ENCODE data around the gene WBP2NL.

WBP2NL gene

DNA sequence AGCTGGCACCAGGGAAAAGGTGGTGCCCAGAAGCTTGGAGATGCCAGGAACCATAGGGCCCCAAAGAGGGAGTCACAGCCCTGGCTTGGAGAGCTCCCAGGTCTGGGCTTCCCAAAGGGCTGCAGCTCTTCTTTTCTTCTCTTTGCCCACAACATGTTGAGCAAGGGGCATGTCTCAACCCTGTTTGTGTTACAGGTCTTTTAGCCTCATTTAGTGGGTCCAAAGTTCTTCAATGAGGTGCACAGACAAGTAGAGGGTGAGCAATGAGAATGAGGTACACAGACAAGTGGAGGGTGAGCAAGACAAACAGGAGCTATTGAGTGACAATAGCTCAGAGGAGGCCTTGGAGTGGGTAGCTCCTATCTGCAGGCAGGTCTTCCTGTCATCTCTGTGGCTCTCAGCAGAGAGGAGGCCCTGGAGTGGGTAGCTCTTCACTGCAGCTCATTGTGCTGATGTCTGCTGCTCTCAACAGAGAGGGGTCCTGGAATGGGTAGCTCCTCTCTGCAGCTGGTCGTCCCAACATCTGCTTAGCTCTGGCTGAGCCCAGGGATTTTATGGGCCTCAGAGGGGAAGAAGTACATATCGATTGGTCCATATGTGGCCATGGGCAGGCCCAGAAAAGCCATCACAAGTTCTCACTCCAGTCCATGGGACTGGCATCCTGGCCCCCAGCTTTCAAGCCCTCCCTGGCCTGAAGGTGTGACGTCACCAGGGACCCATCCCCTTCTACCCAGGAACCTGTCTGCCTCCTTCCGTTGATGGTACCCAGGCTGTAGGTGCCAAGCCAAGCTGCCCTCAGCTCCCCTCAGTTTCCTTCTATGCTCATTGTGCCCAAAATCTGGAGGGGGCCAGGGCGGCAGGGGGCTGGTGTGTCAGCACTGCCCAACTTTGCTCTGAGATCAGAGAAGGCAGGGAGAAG, 34.9 kb downstream of the WBP2NL start:
- Histone ChIP-seq H3K4me1 (ENCODE audit: control insufficient read depth, insufficient read depth, low read length) (no peaks in the 10 kb centered on the region), H3K27ac (ENCODE audit: low read depth, low read length) (no peak overlapping the region), H3K9ac (ENCODE audit: low read length) (no peak overlapping the region), H3K4me3 (ENCODE audit: low read depth, low read length) (no peak overlapping the region), H3K27me3 (ENCODE audit: control insufficient read depth, insufficient read depth, low read length) (0 out of 2 replicates have a peak, but pooled peaks cover 2% of the 10 kb centered on the region), H3K9me3 (ENCODE audit: control insufficient read depth, insufficient read depth, low read depth, low read length) (peaks cover 16% of the 10 kb centered on the region), H3K36me3 (ENCODE audit: control insufficient read depth, insufficient read depth, low read length) (no peaks in the 10 kb centered on the region)

DNA sequence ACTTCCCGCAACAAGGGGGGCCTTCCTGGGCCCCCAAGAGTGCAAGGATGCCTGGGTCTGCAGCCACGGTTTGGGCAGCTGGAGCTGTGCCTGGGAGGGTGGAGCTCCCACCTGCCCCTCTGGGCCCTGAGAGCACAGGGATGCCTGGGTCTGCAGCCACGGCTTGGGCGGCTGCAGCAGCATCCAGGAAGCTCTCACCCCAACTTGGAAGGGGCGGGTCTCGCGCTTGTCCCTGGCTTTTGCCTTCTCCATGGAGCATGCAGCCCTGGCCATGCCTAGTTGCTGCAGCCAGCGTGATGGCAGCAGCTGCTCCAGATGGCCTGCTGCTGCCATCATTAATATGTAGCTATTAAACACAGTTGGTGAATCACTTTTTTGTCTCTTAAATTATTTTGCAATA, 36.7 kb downstream of the WBP2NL start:
- no peak overlapping the region for H3K9ac ChIP-seq (ENCODE audit: low read length)
- H3K4me1 ChIP-seq (ENCODE audit: control insufficient read depth, insufficient read depth, low read length) = no peaks in the 10 kb centered on the region
- H3K9me3 ChIP-seq (ENCODE audit: control insufficient read depth, insufficient read depth, low read depth, low read length) = peaks cover 16% of the 10 kb centered on the region
- H3K4me3 ChIP-seq (ENCODE audit: low read depth, low read length) = no peak overlapping the region
- no peaks in the 10 kb centered on the region for H3K36me3 ChIP-seq (ENCODE audit: control insufficient read depth, insufficient read depth, low read length)
- no peak overlapping the region for H3K27ac ChIP-seq (ENCODE audit: low read depth, low read length)
- 0 out of 2 replicates have a peak, but pooled peaks cover 2% of the 10 kb centered on the region for H3K27me3 ChIP-seq (ENCODE audit: control insufficient read depth, insufficient read depth, low read length)

GRCh38 chr22:42039271-42039670, 40.7 kb downstream of the WBP2NL start:
- Histone ChIP-seq H3K9ac (ENCODE audit: low read length) (no peak overlapping the region), H3K9me3 (ENCODE audit: control insufficient read depth, insufficient read depth, low read depth, low read length) (peaks cover 18% of the 10 kb centered on the region), H3K4me1 (ENCODE audit: control insufficient read depth, insufficient read depth, low read length) (no peaks in the 10 kb centered on the region), H3K36me3 (ENCODE audit: control insufficient read depth, insufficient read depth, low read length) (no peaks in the 10 kb centered on the region), H3K27me3 (ENCODE audit: control insufficient read depth, insufficient read depth, low read length) (no peaks in the 10 kb centered on the region), H3K4me3 (ENCODE audit: low read depth, low read length) (no peak overlapping the region), H3K27ac (ENCODE audit: low read depth, low read length) (no peak overlapping the region)

DNA sequence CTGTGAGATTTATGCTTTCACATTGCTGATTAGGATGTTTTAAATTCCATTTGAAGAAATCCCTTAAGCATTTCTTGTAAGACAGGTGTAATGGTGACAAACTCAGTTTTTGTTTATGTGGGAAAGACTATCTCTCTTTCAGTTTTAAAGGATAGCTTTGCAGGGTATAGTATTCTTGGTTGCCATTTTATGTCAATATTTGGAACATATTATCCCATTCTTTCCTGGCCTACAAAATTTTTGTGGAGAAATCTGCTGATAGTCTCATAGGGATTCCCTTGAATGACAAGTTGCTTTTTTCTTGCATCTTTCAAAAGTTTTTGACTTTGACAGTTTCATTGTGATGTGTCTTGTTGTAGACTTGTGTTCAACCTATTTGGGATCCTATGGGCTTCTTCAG, 43.2 kb downstream of the WBP2NL start:
- Histone ChIP-seq H3K9ac (ENCODE audit: low read length) (no peak overlapping the region), H3K4me3 (ENCODE audit: low read depth, low read length) (no peak overlapping the region), H3K9me3 (ENCODE audit: control insufficient read depth, insufficient read depth, low read depth, low read length) (peaks cover 15% of the 10 kb centered on the region), H3K27me3 (ENCODE audit: control insufficient read depth, insufficient read depth, low read length) (no peaks in the 10 kb centered on the region), H3K4me1 (ENCODE audit: control insufficient read depth, insufficient read depth, low read length) (no peaks in the 10 kb centered on the region), H3K36me3 (ENCODE audit: control insufficient read depth, insufficient read depth, low read length) (no peaks in the 10 kb centered on the region), H3K27ac (ENCODE audit: low read depth, low read length) (no peak overlapping the region)

DNA sequence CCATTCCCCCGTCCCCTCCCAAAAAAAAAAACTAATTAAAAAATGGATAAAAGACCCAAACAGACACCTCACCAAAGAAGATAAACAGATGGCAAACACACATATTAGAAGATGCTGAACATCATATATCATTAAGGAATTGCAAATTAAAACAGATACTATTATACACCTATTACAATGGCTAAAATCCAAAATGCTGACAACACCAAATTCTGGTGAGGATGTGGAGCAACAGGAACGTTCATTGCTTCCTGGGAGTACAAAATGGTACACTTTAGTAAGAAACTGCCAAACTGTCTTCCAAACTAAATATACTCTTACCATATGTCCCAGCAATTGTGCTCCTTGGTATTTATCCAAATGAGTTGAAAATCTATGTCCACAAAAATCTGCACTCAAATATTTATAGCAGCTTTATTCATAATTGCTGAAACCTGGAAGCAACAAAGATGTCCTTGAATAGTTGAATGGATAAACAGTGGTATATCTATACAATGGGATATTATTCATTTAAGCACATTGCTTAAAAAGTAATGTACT, 52.1 kb downstream of the WBP2NL start:
- no peaks in the 10 kb centered on the region for H3K27me3 ChIP-seq (ENCODE audit: control insufficient read depth, insufficient read depth, low read length)
- H3K27ac ChIP-seq (ENCODE audit: low read depth, low read length) = no peak overlapping the region
- 0 out of 2 replicates have a peak, but pooled peaks cover 2% of the 10 kb centered on the region for H3K9me3 ChIP-seq (ENCODE audit: control insufficient read depth, insufficient read depth, low read depth, low read length)
- no peaks in the 10 kb centered on the region for H3K36me3 ChIP-seq (ENCODE audit: control insufficient read depth, insufficient read depth, low read length)
- H3K9ac ChIP-seq (ENCODE audit: low read length) = no peak overlapping the region
- H3K4me3 ChIP-seq (ENCODE audit: low read depth, low read length) = no peak overlapping the region
- no peaks in the 10 kb centered on the region for H3K4me1 ChIP-seq (ENCODE audit: control insufficient read depth, insufficient read depth, low read length)

DNA sequence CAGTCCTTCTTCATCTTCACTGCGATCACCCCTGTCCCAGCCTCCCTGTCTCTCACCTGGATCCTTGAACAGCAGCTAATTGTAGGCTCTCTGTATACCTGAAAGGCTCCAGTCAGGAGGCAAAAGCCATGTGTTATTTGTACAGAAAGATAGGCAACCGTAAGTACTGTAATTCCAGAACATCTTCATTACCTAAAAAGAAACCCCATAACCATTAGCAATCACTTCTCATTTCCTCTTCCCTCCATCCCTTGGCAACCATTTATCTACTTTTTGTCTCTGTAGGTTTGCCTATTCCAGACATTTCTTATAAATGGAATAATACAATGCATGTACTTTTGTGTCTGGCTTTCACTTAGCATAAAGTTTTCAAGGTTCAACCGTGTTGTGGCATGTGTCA, 54.2 kb downstream of the WBP2NL start:
- no peak overlapping the region for H3K9ac ChIP-seq (ENCODE audit: low read length)
- peaks cover 14% of the 10 kb centered on the region for H3K9me3 ChIP-seq (ENCODE audit: control insufficient read depth, insufficient read depth, low read depth, low read length)
- no peaks in the 10 kb centered on the region for H3K36me3 ChIP-seq (ENCODE audit: control insufficient read depth, insufficient read depth, low read length)
- no peak overlapping the region for H3K4me3 ChIP-seq (ENCODE audit: low read depth, low read length)
- no peaks in the 10 kb centered on the region for H3K27me3 ChIP-seq (ENCODE audit: control insufficient read depth, insufficient read depth, low read length)
- H3K4me1 ChIP-seq (ENCODE audit: control insufficient read depth, insufficient read depth, low read length) = no peaks in the 10 kb centered on the region
- H3K27ac ChIP-seq (ENCODE audit: low read depth, low read length) = no peak overlapping the region

DNA sequence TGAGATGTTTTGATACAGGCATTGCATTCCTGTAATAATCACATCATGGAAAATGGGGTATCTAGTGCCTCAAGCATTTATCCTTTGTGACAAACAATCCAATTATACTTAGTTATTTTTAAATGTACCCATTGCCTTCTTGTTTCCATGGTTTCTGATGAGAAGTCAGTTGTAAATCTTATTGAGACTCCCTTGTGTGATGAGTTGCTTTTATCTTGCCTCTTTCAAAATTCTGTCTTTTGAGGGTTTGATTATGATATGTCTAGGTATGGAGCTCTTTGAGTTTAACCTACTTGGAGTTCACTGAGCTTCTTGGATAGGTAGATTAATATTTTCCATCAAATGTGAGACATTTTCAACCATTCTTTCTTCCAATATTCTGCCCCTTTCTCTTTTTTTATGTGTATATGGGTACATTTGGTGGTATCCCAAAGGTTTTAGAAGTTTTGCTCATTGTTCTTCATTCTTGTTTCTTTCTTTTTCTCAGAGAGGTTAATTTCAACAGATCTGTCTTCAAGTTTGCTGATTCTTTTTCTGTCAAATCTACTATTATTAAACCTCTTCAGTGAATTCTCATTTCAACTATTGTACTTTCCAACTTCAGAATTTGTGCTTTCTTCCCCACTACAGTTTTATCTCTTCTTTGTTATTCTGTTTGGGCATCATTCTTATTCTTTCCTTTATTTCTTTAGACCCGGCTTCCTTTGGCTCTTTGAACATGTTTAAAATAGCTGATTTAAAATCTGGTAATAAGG, 58.3 kb downstream of the WBP2NL start:
- peaks cover 38% of the 10 kb centered on the region for H3K36me3 ChIP-seq (ENCODE audit: control insufficient read depth, insufficient read depth, low read length)
- H3K4me1 ChIP-seq (ENCODE audit: control insufficient read depth, insufficient read depth, low read length) = no peaks in the 10 kb centered on the region
- H3K9ac ChIP-seq (ENCODE audit: low read length) = no peak overlapping the region
- no peak overlapping the region for H3K4me3 ChIP-seq (ENCODE audit: low read depth, low read length)
- no peak overlapping the region for H3K27ac ChIP-seq (ENCODE audit: low read depth, low read length)
- H3K9me3 ChIP-seq (ENCODE audit: control insufficient read depth, insufficient read depth, low read depth, low read length) = peaks cover 26% of the 10 kb centered on the region
- H3K27me3 ChIP-seq (ENCODE audit: control insufficient read depth, insufficient read depth, low read length) = no peaks in the 10 kb centered on the region

DNA sequence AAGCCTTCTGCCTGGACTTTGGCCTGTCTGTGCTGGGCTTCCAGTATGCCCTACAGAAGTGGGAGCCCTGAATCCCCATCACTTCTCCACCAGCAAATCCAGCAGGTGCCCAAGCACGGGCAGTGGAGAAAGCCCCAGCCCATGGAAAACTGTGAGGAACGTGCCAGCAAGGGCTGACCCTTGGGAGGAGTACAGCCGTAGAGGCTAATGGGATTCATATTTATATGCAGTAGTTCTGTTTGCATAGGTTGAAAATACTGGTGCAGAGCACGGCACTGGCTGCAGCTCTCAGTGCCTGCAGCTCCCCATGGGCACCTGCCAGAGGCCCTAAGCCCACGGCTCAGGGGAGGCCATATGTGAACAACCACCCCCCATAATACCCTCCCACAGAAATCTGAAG, 61.9 kb downstream of the WBP2NL start:
- peaks cover 26% of the 10 kb centered on the region for H3K9me3 ChIP-seq (ENCODE audit: control insufficient read depth, insufficient read depth, low read depth, low read length)
- peaks cover 53% of the 10 kb centered on the region for H3K36me3 ChIP-seq (ENCODE audit: control insufficient read depth, insufficient read depth, low read length)
- H3K4me1 ChIP-seq (ENCODE audit: control insufficient read depth, insufficient read depth, low read length) = peaks cover 9% of the 10 kb centered on the region

GRCh38 chr22:42061041-42061440, 62.5 kb downstream of the WBP2NL start:
- peaks cover 22% of the 10 kb centered on the region for H3K9me3 ChIP-seq (ENCODE audit: control insufficient read depth, insufficient read depth, low read depth, low read length)
- H3K27ac ChIP-seq (ENCODE audit: low read depth, low read length) = no peak overlapping the region
- H3K4me3 ChIP-seq (ENCODE audit: low read depth, low read length) = no peak overlapping the region
- no peak overlapping the region for H3K9ac ChIP-seq (ENCODE audit: low read length)
- peaks cover 57% of the 10 kb centered on the region for H3K36me3 ChIP-seq (ENCODE audit: control insufficient read depth, insufficient read depth, low read length)
- no peaks in the 10 kb centered on the region for H3K27me3 ChIP-seq (ENCODE audit: control insufficient read depth, insufficient read depth, low read length)
- H3K4me1 ChIP-seq (ENCODE audit: control insufficient read depth, insufficient read depth, low read length) = peaks cover 15% of the 10 kb centered on the region

More for the DNA sequence above, 61.9 kb downstream of the WBP2NL start:
- no peak overlapping the region for H3K27ac ChIP-seq (ENCODE audit: low read depth, low read length)
- no peak overlapping the region for H3K9ac ChIP-seq (ENCODE audit: low read length)
- H3K4me3 ChIP-seq (ENCODE audit: low read depth, low read length) = no peak overlapping the region
- H3K27me3 ChIP-seq (ENCODE audit: control insufficient read depth, insufficient read depth, low read length) = no peaks in the 10 kb centered on the region

GRCh38 chr22:42062506-42063170, 64.0 kb downstream of the WBP2NL start:
- H3K9ac ChIP-seq (ENCODE audit: low read length) = no peak overlapping the region
- H3K27me3 ChIP-seq (ENCODE audit: control insufficient read depth, insufficient read depth, low read length) = no peaks in the 10 kb centered on the region
- H3K4me1 ChIP-seq (ENCODE audit: control insufficient read depth, insufficient read depth, low read length) = peaks cover 20% of the 10 kb centered on the region
- H3K4me3 ChIP-seq (ENCODE audit: low read depth, low read length) = no peak overlapping the region
- H3K27ac ChIP-seq (ENCODE audit: low read depth, low read length) = no peak overlapping the region
- H3K36me3 ChIP-seq (ENCODE audit: control insufficient read depth, insufficient read depth, low read length) = peaks cover 72% of the 10 kb centered on the region
- peaks cover 12% of the 10 kb centered on the region; the same call in 1 of the 2 replicates for H3K9me3 ChIP-seq (ENCODE audit: control insufficient read depth, insufficient read depth, low read depth, low read length)

All from HUES6 (cell line).